ENCODE data around the gene RFX4.
"Not testable (repeated sequence)": the region's sequence is repeated elsewhere in the genome, so short reads cannot be mapped to it uniquely, and the experiment has no call there.

The RFX4 gene

DNA sequence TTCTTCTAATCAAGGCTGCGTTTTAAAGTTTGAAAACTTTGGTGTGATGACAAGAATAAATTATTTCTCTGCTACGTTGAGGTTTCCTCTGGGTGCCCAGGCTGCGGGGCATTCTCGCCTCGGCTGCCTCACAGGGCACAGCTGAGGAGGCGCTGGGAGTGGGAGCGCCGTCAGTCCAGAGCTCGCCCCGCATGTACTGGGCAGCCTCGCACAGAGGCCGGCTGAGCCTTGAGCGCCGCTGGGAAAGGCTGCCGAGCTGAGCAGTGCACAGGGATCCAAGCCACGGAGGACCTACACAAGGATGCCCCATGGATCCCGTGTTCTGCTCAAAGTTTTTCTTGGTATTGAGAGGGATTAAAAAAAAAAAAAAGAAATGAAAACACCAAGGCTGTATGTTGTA lies 11.6 kb downstream of the RFX4 start:
- FAIRE-seq: no peak

- FAIRE-seq: no peak
These were observed 12.5 kb downstream of the RFX4 start for GRCh38 chr12:106595268-106595667.

- FAIRE-seq: peak; percentile 6
These were observed 15.2 kb downstream of the RFX4 start for GRCh38 chr12:106598003-106598402.

GRCh38 chr12:106599302-106599701 lies 16.5 kb downstream of the RFX4 start:
- FAIRE-seq: no peak

DNA sequence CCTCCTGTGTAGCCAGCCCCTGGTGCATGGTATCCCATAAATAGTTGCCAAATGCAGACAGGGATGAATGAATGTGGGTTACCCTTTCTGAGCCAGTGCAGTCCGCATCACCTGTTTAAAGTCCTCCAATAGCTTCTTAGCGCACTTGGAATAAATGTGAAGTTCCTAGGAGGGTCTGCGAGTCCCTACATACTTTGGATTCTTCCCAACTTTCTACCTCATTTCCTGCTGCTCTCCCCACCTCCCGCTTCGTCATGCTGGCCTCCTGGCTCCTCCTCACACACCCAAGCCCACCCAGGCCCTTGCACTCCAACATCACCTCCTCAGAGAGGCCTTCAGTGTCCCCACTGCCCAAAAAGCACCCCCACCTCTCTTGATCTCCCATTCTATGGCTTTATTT lies 17.7 kb downstream of the RFX4 start:
- no peak for FAIRE-seq

GRCh38 chr12:106601031-106601430 lies 18.2 kb downstream of the RFX4 start:
- FAIRE-seq: no peak

DNA sequence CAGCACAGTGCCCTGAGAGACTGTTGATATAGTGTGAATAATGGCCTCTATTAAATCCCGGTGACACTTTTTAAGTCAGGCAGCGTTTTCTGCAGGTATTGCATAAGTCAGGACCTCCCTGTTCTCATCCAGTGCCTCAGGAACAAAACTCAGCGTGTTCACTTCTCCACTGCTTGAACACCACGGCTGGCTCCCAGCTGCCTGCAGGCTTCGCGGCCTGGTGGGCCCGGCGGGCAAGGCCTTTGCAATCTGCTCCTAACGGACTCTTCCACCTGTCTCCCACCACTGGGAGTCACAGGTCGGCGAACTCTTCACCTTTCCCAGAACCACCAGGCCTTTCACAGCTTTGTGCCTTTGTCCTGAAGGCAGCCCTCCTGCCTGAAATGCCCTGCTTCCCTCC lies 18.7 kb downstream of the RFX4 start:
- no peak for FAIRE-seq

DNA sequence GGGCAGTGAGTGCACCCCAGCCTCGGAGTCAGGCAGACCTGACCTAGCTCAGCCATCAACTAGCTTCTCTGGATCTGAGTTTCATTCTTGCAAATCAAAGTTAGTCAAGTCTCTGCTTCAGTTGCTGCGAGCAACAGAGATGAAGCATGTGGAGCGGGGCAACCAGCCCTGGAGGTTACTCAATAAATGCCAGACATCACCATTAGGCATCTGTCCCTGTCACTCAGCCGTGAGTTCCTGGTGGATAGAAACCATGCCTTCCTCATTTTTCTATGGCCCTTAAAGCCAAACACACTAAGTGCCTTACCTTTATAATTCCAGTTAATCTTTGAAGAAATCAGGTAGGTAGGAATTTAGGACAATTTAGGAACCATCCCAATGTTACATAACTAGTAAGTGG lies 19.3 kb downstream of the RFX4 start:
- FAIRE-seq: no peak

- FAIRE-seq: no peak
These were observed 22.4 kb downstream of the RFX4 start for GRCh38 chr12:106605254-106605653.

GRCh38 chr12:106620588-106620987 lies 37.8 kb downstream of the RFX4 start:
- FAIRE-seq: not testable (repeated sequence)

- FAIRE-seq: no peak
These were observed 43.2 kb downstream of the RFX4 start for GRCh38 chr12:106625976-106626375.

DNA sequence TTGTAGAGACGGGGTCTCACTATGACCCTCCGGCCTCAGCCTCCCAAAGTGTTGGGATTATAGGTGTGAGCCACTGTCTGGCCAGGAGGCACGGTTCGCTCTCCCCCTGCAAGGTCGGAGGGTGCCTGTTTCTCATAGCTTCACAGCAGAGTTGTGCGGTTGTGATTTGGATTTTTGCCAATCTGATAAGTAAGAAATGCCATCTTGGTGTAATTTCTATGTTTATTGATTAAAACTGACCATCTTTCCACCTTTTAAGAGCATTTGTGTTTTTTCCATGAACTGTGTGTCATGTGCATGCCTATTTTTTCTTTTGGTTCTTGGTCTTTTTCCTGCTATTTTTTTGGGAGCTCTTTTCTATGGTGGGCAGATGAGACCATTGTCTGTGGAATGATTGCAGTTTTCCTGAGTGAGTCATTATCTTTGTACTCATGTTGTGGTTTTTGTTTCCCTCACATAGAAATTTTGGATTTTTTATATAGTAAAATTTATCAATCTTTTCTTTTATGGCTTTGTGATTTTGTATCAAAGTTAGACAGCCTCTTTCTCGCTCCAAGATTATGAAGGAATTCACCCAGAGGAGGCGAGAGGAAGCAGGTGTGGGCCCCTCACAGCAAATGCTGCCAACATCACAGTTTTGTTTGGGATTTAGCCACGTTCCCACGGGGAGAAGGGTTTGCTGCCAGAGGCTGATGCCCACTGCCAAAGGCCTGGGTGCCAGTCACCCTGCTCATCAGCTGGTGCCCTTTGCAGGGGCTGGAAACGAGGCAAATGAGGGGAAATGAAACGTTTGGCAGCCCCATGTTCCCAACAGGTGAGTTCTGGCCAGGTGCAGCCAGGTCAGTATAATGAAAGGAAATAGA lies 47.2 kb downstream of the RFX4 start:
- no peak for FAIRE-seq

DNA sequence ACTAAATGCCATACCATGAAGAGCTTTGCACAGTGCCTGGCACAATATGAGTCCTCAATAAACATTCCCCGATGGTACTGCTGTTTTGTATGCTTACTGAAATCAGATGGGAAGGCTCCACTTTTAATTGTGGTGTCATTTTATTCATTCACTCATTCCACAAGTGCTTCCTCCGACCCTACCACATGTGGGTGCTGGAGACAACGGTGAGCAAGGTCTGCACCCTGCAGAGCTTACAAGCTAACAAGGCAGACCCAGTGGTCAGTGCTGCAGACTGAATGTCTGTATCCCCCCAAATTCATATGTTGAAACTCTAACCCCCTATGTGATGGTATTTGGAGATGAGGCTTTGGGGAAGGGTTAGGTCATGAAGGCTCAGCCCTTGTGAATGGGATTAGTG lies 48.3 kb downstream of the RFX4 start:
- no peak for FAIRE-seq

DNA sequence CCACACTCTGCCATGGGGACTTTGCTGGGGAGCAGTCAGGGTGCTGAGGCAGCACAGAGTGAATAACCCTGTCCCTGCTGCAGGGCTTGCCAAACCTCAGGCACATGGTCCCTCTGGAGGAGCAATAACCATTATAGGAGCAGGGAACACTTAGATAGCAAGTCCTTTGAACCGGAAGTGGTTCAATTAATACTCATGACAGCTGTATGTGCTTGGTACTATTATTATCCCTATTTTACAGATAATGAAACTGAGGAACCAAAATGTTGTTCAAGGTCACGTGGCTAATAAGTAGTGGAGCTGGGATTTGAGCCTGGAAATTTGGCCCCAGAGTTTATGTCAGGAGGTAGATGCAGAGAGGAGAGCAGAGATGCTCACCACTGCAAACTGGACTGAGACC lies 49.0 kb downstream of the RFX4 start:
- FAIRE-seq: no peak

DNA sequence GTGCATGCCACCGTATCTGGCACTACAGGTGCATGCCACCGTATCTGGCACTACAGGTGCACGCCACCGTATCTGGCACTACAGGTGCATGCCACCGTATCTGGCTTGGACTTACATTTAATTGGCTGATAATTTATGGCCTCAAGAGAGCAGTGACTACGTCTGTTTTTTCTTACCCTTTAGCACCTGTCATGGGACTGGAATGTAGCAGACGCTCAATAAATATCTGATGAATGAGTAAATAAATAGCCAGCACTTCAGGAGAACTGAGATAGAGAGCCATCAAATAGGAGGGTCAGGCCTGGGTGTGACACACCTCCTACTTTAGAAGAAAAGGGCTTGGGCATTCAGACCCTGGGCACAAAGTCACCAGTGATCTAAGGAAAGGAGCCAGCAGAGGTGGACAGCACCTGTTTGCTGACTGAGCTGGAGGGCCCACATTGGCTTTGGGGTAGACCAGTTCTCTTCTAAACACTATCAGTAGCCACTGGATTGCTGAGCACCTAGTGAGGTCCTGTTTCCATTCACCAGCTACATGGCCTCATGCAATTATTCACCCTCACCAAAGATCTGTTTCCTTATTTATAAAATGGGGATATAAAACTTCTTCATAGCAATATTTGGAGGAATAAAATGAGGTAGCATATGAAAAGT lies 50.1 kb downstream of the RFX4 start:
- no peak for FAIRE-seq

GRCh38 chr12:106633451-106633823 lies 50.6 kb downstream of the RFX4 start:
- no peak for FAIRE-seq

DNA sequence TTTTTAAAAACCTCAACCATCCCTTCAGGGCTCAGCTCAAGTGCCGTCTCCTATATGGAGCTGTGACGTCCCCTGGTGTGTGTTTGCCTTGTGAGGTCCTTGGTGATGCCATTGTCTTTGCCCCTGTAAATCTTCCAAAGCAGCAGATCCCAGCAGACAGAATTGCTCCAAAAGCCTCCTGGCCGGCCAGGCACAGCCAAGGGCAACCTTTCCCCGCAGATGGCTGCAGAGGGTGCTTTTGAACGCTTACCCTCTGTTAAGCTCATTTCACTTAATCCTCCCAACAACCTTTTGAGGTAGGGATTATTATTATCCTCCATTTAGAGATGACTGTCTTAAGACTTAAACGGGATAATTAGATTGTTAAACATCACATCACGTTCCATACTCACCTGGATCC lies 51.4 kb downstream of the RFX4 start:
- no peak for FAIRE-seq

- FAIRE-seq: no peak
These were observed 60.2 kb downstream of the RFX4 start for GRCh38 chr12:106643000-106643399.

GRCh38 chr12:106644335-106645073 lies 61.7 kb downstream of the RFX4 start:
- no peak for FAIRE-seq

GRCh38 chr12:106645074-106645421 lies 62.2 kb downstream of the RFX4 start:
- no peak for FAIRE-seq

DNA sequence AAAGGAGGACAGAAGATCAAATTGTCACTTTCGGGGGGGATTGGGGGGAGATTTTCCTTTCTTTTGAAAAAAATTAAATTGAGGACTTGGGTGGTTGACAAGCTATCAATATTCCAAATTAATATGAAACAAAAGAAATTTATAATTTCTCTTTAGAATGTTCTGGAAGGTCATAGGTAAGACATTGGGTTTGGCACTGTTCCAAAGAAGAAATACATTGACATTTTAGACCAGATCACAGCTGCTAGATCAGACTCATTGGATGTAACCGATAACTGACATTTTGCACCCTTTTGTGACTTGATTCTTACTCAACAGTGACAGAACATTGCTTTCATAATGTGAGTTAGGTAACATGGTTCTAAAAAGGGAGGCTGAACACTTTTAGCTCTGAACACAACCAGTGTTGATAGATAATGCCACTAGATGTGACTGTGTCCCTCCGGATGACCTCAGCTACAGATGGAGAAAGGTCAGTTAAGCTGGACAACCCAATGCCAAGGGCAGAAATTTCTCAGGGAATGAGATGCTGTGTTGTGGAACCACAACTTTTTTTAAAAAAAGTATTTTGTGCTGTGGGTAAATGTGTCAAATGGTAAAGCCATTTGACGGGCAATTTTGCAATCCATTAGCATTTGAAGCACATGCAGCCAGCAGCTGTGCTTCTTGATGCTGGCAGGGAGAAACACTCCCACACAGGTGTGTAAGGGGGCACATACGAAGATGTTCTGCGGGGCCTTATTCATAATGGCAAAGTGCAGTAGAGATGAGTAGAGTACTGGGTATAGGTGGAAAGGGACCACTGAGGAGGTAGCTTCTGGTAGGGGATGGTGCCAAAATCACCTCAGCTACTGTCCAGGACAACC lies 62.9 kb downstream of the RFX4 start:
- no peak for FAIRE-seq

DNA sequence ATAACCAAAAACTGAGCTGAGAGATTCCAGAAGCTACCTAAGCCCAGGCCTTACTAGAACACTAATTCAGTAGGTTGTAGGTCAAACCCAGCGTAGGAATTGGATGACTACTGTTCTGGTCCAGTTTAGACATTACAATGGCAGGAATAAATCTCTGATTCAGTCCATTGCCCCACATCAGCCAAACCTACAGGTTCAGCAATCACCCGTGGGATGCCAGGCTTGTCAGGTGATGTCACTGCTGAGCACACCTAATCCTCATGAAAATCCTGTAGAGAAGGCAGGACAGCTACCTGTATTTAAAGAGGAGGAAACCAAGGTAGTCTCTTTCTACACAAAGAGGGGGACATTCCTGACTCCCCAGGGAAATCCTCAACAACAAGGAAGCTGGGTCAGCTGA lies 63.7 kb downstream of the RFX4 start:
- no peak for FAIRE-seq
